Hepatocyte (in vitro differentiated cells): ENCODE measurements around the gene DACH2.

ENCODE experiments used
- EZH2 ChIP-seq: fragments of 200-600 bp; sonication (generic); IDR thresholded peaks from 2 replicates; pipeline ENCODE4 v1.6.1; 2016; ENCODE audit warnings: antibody characterized with exemption, mild to moderate bottlenecking, borderline replicate concordance
- TF ChIP-seq, protein P1 (sequence below): fragments of 200-600 bp; sonication (generic); IDR thresholded peaks from 2 replicates; pipeline ENCODE4 v1.5.1; 2016; ENCODE audit warnings: antibody characterized with exemption, mild to moderate bottlenecking; ENCODE audit not compliant: poor library complexity

DNA sequence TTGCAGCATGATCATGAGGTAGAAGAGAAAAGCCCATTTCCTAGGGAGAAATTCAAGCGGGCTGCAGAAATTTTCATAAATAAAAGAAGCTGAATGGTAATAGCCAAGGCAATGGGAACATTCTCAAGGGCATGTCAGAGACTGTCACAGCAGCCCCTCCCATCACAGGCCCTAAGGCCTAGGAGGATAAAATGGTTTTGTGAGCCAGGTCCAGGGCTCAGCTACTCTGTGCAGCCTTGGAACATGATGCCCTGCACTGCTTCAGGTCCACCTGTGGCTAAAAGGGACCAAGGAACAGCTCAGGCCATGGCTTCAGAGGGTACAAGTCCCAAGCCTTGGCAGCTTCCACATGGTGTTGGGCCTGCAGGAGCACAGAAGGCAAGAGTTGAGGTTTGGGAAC, 93.3 kb downstream of the DACH2 start:
- TF ChIP-seq, protein P1, sequence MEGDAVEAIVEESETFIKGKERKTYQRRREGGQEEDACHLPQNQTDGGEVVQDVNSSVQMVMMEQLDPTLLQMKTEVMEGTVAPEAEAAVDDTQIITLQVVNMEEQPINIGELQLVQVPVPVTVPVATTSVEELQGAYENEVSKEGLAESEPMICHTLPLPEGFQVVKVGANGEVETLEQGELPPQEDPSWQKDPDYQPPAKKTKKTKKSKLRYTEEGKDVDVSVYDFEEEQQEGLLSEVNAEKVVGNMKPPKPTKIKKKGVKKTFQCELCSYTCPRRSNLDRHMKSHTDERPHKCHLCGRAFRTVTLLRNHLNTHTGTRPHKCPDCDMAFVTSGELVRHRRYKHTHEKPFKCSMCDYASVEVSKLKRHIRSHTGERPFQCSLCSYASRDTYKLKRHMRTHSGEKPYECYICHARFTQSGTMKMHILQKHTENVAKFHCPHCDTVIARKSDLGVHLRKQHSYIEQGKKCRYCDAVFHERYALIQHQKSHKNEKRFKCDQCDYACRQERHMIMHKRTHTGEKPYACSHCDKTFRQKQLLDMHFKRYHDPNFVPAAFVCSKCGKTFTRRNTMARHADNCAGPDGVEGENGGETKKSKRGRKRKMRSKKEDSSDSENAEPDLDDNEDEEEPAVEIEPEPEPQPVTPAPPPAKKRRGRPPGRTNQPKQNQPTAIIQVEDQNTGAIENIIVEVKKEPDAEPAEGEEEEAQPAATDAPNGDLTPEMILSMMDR, result no peak
- TF ChIP-seq EZH2, result no peak
